ENCODE measurements around the gene PRPF40A.

Gene PRPF40A

DNA sequence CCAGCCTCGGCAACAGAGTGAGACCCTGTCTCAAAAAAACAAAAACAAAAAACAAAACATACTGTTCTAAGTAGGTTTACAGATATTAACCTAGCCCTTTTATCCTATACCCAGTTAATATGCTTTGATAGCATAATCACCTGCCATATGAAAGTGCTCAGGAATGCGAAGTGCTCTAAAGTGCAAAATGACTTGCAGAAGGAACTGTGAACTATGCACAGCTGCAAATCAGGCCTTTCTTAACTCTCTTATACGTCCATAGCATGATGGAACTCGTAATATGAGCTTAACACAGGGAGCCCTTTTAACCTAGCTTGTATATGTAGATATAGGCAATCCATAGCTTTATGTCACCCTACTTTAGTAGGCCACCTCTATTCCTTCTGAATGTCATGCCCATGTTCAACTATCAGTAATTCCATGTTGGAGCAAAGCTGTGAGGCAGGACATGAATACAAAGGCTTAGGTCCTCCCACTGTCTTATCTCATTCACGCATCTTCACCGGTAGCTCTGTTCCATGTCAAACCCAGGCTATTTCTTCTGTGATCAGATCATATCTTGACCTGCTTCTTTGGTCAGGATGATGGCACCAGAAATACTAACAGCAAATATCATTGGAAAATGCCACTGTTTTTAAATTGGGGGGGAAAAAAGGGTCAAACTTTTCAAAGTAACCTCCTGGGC lies 72.9 kb downstream of the PRPF40A start:
- no peak overlapping the region for H3K27ac ChIP-seq (ENCODE audit: low read length)
- no peaks in the 10 kb centered on the region for H3K27me3 ChIP-seq (ENCODE audit: insufficient read depth, low read length, poor library complexity)
- H3K79me2 ChIP-seq (ENCODE audit: insufficient read depth, low read length), result no peaks in the 10 kb centered on the region
- H4K20me1 ChIP-seq (ENCODE audit: insufficient read depth, low read length), result no peaks in the 10 kb centered on the region
- H3K4me1 ChIP-seq (ENCODE audit: insufficient read depth, low read length), result no peaks in the 10 kb centered on the region
- no peak overlapping the region for H3K4me3 ChIP-seq (ENCODE audit: low read depth in 1 of 2, low read length in 2 of 2)
- H3K4me2 ChIP-seq (ENCODE audit: insufficient read depth, low read length), result no peak overlapping the region
- TF ChIP-seq CTCF (IDR thresholded peaks at IDR 0.05; ENCODE audit: borderline replicate concordance, extremely low read depth, low read length, poor library complexity, severe bottlenecking) (no peak), EZH2 (IDR thresholded peaks at IDR 0.05; ENCODE audit: borderline replicate concordance, low read depth, low read length, severe bottlenecking) (no peak)
- no peak for ATAC-seq (ENCODE audit: insufficient read depth, low read depth)
- no peak for DNase-seq
- H2AFZ ChIP-seq (ENCODE audit: low read depth, low read length), result no peak overlapping the region
- H3K36me3 ChIP-seq (ENCODE audit: insufficient read depth, low read length), result no peaks in the 10 kb centered on the region
- no peak overlapping the region for H3K9ac ChIP-seq (ENCODE audit: low read depth, low read length)
- H3K9me3 ChIP-seq (ENCODE audit: insufficient read depth, low read length, severe bottlenecking), result no peaks in the 10 kb centered on the region

GRCh38 chr2:152638590-152638989 lies 78.7 kb downstream of the PRPF40A start:
- ATAC-seq (ENCODE audit: insufficient read depth, low read depth) (no peak), DNase-seq (no peak)
- Histone ChIP-seq H3K4me2 (ENCODE audit: insufficient read depth, low read length) (no peak overlapping the region), H3K27ac (ENCODE audit: low read length) (no peak overlapping the region), H3K4me3 (ENCODE audit: low read depth in 1 of 2, low read length in 2 of 2) (no peak overlapping the region), H3K27me3 (ENCODE audit: insufficient read depth, low read length, poor library complexity) (no peaks in the 10 kb centered on the region), H2AFZ (ENCODE audit: low read depth, low read length) (no peak overlapping the region), H3K79me2 (ENCODE audit: insufficient read depth, low read length) (no peaks in the 10 kb centered on the region), H3K4me1 (ENCODE audit: insufficient read depth, low read length) (no peaks in the 10 kb centered on the region), H4K20me1 (ENCODE audit: insufficient read depth, low read length) (no peaks in the 10 kb centered on the region), H3K9ac (ENCODE audit: low read depth, low read length) (no peak overlapping the region), H3K36me3 (ENCODE audit: insufficient read depth, low read length) (no peaks in the 10 kb centered on the region), H3K9me3 (ENCODE audit: insufficient read depth, low read length, severe bottlenecking) (no peaks in the 10 kb centered on the region)
- no peak for TF ChIP-seq EZH2 (IDR thresholded peaks at IDR 0.05; ENCODE audit: borderline replicate concordance, low read depth, low read length, severe bottlenecking)
- TF ChIP-seq CTCF (IDR thresholded peaks at IDR 0.05; ENCODE audit: borderline replicate concordance, extremely low read depth, low read length, poor library complexity, severe bottlenecking), result no peak

- Histone ChIP-seq H3K4me1 (ENCODE audit: insufficient read depth, low read length) (no peaks in the 10 kb centered on the region), H3K79me2 (ENCODE audit: insufficient read depth, low read length) (no peaks in the 10 kb centered on the region), H4K20me1 (ENCODE audit: insufficient read depth, low read length) (no peaks in the 10 kb centered on the region), H3K27ac (ENCODE audit: low read length) (no peak overlapping the region), H3K9ac (ENCODE audit: low read depth, low read length) (no peak overlapping the region), H3K36me3 (ENCODE audit: insufficient read depth, low read length) (no peaks in the 10 kb centered on the region), H3K4me2 (ENCODE audit: insufficient read depth, low read length) (no peak overlapping the region), H3K27me3 (ENCODE audit: insufficient read depth, low read length, poor library complexity) (no peaks in the 10 kb centered on the region), H2AFZ (ENCODE audit: low read depth, low read length) (no peak overlapping the region), H3K9me3 (ENCODE audit: insufficient read depth, low read length, severe bottlenecking) (no peaks in the 10 kb centered on the region), H3K4me3 (ENCODE audit: low read depth in 1 of 2, low read length in 2 of 2) (no peak overlapping the region)
- DNase-seq (no peak), ATAC-seq (ENCODE audit: insufficient read depth, low read depth) (no peak)
- TF ChIP-seq CTCF (IDR thresholded peaks at IDR 0.05; ENCODE audit: borderline replicate concordance, extremely low read depth, low read length, poor library complexity, severe bottlenecking), result no peak
Measured at GRCh38 chr2:152638056-152638455, 79.2 kb downstream of the PRPF40A start.

GRCh38 chr2:152637251-152637650 lies 80.0 kb downstream of the PRPF40A start:
- Histone ChIP-seq H3K79me2 (ENCODE audit: insufficient read depth, low read length) (no peaks in the 10 kb centered on the region), H3K9ac (ENCODE audit: low read depth, low read length) (no peak overlapping the region), H2AFZ (ENCODE audit: low read depth, low read length) (no peak overlapping the region), H4K20me1 (ENCODE audit: insufficient read depth, low read length) (no peaks in the 10 kb centered on the region), H3K9me3 (ENCODE audit: insufficient read depth, low read length, severe bottlenecking) (no peaks in the 10 kb centered on the region), H3K27ac (ENCODE audit: low read length) (no peak overlapping the region), H3K4me1 (ENCODE audit: insufficient read depth, low read length) (no peaks in the 10 kb centered on the region), H3K36me3 (ENCODE audit: insufficient read depth, low read length) (no peaks in the 10 kb centered on the region), H3K4me3 (ENCODE audit: low read depth in 1 of 2, low read length in 2 of 2) (no peak overlapping the region), H3K27me3 (ENCODE audit: insufficient read depth, low read length, poor library complexity) (no peaks in the 10 kb centered on the region), H3K4me2 (ENCODE audit: insufficient read depth, low read length) (no peak overlapping the region)
- no peak for TF ChIP-seq CTCF (IDR thresholded peaks at IDR 0.05; ENCODE audit: borderline replicate concordance, extremely low read depth, low read length, poor library complexity, severe bottlenecking)
- no peak for TF ChIP-seq EZH2 (IDR thresholded peaks at IDR 0.05; ENCODE audit: borderline replicate concordance, low read depth, low read length, severe bottlenecking)
- DNase-seq (no peak), ATAC-seq (ENCODE audit: insufficient read depth, low read depth) (no peak)
